GM19328 (cell line): ENCODE results near the gene PRAC1.

Experiments
- ATAC-seq: cut with Tn5 transposase; IDR thresholded peaks from one replicate; pipeline ENCODE4 v1.9.1; 2021; ENCODE audit warnings: mild to moderate bottlenecking, moderate library complexity; ENCODE audit not compliant: unreplicated experiment

The PRAC1 gene

DNA sequence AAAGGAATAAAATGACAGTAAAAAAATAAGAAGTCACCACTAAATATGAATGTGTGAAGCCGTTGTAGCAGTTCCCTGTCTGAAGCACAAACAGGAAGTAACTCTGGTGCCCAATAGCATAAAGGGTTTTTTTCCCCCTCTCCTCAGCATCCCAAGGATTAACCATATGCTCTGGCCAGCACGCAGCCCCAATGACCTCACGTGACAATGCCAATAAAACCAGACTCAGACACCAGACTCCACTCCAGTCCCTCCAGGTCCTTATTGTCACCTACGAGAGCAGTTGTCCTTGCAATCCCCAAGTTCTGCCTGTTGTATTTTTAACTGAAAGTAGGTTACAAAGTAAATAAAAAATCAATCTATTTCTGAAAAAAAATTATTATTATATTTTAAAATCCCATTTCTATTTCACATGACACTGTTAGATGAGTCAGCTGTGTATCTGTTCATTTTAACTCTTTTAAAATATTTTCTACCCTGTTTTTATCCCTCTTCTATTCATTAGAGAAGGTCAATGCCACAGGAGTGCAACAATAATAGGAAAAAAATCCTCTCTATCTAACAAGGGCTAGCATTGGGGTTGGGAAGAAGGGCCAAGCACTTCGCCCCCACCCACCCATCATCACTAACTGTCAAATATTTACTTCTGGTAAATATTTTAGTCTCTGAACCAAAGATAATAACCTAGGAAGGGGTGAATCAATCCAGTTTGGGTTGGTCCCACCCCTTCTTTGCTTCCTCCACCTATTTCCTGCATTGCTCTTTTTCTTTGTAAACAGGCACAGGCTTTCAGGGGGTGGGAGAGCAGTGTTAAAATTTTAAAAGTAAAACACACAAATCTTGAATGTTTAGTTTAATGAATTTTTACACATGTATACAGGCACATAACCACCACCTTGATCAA, 6.6 kb downstream of the PRAC1 start:
- no peak for ATAC-seq

DNA sequence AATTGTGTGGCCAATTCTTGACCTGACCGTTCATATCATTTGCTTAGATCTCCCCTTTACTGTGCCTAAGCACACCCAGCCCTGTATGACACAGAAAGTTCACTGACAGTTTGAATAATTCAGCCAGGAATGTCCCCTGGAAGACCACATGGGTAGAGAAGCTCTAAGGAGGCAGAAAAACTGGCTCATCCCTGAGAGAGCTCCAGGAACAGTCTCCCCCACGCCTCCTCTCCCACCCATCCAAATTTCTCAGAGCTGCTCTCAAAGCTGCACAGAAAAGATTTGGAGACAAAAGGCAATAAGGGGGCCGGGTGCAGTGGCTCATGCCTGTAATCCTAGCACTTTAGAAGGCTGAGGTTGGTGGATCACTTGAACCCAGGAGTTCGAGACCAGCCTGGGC, 11.2 kb downstream of the PRAC1 start:
- ATAC-seq = no peak

DNA sequence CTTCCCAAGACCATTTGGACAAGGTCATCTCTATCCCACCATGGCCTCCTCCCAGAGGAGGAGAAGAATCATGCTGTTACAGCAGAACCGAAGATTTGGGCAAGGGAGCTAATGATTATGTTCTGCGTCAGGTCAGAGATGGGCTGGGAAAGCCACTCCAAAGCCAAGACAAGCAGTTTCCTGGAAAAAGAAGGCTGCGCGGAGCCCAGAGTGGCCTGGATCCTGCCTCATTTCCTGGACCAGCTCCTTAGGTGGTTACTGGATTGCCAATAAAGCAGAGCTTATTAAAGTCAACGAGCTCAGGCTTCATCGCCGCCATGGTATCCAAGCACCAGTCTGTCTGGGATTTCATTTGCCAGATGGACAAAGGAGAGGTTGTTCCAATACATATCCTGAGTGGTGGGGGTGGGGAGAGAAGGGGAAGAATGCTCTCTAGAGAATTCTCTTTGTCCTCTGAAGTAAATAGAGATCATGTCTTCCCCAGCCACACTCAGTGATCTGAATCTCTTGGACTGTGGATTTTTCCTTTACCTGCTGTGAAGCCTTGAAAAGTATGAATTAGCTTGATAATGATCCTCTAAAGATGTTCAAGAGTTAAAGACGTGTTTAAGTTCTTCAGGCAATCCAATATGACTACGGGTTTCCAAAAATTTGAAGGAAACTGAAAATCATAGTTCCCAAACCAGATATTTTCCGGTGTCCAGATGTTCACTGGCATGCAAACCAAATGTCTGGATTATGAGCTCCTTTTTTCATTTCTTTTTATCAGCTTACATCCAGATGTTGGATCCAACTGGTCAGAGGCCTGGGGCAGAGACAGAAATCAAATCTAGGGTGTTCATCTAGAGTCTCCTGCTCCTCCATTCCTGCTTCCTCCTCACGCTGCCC, 17.7 kb downstream of the PRAC1 start:
- ATAC-seq = no peak

DNA sequence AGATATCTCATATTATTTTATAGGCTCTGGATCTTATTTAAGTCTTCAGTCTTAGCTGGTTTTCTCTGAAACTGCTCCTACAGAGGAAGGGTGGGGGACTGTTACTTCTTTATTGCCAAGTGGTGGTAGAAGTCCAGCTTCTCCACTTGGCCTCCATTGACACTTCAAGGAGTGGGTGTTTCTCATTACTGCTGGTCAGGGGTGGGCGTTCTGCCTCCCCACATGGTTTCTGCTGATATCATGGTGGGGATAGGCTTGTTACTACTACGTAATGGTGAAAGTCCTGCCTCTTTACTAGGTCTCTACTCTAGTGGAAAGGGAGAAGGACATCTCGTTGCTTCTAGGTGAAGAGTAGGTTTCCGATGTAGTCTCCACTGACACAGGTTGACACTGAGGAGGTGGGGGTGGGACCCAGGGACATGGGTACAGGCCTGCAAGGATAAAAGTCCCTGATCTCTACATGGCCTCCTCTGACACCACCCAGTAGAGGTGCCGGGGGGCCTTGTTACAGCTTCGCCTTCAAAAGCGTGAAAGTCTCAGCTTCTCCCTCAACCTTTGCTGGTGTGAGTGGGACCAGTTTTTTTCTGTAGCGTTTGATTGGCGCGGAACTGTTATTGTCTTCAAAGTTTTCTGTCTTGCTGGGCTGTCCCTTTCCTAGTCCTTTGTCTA, 20.3 kb downstream of the PRAC1 start:
- no peak for ATAC-seq

DNA sequence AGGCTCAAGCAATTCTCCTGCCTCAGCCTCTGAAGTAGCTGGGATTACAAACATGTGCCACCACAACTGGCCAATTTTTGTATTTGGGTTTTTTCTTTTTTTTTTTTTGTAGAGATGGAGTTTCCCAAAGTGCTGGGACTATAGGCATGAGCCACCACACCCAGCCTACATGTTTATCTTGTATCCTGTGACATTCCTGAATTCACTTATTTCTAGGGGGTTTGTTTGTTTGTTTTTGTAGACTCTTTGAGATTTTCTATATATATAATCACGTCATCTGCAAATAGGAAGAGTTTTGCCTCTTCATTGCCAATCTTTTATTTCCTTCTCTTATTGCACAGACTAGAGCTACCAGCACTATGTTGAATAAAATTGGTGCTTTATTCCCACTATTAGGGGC, 29.1 kb downstream of the PRAC1 start:
- ATAC-seq = no peak

DNA sequence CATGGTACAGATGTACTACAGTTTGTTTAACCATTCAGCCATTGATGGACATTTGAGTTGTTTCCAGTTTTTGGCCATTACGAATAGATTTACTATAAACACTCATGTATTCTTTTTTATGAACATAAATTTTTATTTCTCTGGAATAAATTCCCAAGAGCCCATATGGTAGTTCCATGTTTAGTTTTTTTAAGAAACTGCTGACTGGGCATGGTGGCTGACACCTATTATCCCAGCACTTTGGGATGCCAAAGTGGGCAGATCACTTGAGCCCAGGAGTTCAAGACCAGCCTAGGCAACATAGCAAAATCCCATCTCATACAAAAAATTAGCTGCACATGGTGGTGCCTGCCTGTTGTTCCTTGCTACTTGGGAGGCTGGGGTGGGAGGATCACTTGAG, 30.3 kb downstream of the PRAC1 start:
- no peak for ATAC-seq

DNA sequence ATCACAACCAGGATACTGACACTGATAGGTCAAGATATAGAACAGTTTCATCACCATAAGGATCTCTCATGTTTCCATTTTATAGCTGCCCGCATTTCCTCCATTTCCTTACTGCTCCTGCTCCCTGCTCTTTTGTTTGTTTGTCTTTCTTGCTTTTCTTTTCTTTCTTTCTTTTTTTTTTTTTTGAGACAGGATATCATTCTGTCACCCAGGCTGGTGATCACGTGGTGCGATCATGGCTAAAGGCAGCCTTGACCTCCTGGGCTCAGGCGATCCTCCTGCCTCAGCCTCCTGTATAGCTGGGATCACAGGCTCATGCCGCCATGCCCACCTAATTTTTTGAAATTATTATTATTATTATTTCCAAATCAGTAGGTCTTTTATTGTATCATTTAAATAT, 31.7 kb downstream of the PRAC1 start:
- ATAC-seq = no peak

DNA sequence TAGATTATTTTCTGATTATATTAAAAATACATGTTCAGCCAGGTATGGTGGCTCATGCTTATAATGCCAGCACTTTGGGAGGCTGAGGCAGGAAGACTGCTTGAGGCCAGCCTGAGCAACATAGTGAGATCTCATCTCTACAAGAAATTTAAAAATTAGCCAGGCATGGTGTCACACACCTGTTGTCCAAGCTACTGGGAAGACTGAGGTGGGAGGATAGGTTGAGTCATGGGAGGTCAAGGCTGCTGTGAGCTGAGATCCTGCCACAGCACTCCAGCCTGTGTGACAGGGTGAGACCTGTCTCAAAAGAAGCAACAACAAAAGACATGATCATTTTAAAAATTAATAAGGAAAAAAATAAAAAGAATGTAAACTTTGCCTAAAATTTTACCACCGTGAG, 40.7 kb downstream of the PRAC1 start:
- no peak for ATAC-seq

DNA sequence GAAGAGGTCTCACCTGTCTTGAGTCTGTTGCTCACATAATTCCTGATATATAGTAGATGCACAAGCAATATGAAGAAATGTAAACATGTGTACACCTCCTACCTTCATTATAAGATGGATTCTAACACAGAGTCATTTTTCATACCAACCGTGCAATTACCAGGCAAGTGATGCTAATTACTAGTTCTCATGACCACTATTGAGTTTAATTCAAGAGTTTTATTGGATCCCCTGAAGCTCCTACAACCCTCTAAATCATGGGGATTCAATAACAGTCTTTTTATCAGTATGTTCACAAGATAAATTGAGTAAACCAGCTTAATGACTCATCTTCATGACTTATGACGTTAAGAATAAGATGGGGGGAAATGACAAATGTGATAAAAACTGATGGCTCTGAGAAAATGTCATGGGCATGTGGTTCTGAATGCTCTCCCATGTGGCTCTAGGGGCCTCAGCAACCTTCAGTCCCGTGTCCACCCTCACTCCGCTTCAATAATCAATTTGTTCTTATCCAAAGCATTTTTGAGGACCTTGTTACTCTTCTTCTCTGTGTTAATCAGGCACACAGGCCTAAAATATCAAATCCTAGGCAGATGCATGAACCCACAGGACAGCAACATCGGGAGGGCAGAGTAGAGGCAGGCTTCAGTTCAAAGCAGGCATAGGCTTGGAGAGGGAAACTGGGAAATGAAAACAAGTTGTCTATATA, 42.8 kb downstream of the PRAC1 start:
- ATAC-seq = no peak

DNA sequence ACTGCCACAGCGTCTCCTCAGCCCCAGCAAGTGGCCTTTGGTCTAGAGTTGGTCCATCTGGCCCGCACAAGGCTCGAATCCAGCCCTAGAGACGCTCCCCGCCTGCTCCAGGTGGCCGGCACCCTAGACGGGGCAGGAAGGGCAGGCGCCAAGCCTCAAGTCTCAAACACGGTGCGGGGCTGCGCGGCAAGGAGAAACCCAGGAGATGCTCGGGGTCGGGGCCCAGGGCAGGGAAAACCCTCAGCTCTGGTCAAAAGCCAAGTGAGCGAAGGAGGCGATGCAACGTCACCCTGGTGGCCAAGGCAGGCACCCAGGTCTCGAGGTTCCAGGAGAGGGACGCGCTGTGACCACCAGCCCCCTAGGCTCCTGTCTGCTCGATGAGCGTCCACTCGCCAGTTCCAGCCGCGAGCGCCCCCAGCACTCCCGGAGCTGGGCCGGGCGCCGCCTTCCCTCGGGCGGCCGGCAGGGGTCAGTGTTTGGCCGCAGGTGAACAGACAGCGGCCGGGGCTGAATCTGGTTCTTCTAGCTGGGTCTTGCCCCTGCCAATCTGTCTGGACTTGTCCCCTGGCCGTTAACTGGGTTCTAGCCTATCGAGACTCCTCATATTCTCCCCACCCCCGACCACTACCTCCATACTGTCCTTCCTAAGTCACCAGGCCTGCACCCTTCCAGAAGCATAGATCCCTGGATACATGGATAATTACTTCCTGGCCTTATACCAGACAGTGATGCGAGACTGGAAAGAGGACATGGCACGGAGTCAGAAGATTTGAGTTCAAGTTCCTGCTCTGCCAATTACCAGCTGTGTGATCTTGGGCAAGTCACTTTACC, 44.0 kb downstream of the PRAC1 start:
- no peak for ATAC-seq

DNA sequence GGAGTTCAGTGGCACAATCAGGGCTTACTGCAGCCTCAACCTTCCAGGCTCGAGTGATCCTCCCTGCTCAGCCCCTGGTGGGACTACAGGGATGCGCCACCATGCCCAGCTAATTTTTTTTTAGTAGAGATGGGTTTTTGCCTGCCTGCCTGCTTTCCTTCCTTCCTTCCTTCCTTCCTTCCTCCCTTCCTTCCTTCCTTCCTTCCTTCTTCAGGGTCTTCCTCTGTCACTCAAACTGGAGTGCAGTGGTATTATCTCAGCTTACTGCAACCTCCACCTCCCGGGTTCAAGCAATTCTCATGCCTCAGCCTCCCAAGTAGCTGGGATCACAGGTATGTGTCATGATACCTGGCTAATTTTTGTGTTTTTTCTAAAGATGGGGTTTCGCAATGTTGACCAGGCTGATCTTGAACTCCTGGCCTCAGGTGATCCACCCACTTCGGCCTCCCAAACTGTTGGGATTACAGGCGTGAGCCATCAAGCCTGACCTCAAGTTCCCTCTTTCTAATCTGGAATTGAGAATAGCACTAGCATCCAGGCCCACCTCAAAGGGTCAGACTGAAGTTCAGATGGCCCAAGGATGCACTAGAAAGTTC, 45.3 kb downstream of the PRAC1 start:
- ATAC-seq = no peak

DNA sequence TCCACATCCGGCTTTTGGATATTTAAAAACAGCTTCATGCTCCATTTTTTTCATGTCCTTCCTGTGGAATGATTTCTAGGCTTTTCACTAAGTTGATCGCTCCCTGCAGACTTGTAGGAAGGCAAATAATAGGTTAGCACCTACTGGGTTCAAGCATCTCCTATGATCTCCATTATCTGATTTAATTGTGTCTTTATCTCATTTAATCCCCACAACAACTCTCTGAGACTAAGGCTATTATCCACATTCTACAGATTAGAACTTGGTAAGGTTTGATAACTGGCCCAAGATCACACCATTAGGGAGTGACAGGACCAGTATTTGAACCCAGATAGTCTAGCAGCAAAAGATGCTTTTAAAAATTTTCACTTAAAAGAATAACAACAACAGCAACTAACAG, 50.0 kb downstream of the PRAC1 start:
- ATAC-seq = no peak
